ENCODE measurements around the gene MLXIPL.

- no peak for TF ChIP-seq CTCF (IDR thresholded peaks at IDR 0.05)
- no peak for TF ChIP-seq POLR2A (IDR thresholded peaks at IDR 0.05)
Observed at GRCh38 chr7:73625276-73625675, 954 bp upstream of the MLXIPL start.
